Tibial artery (tissue), 4 donors: ENCODE measurements around the gene ARHGAP44.
A peak's percentile ranks its signal among the peaks of the same experiment; 100 is the strongest.

Experiments used
- DNase-seq, 2 donors: peaks; one replicate each; pipeline ENCODE4 v3.0.0-alpha.2; 2019
- H3K27ac ChIP-seq, 2 donors: fragments of 200-600 bp; sonication (generic) in 1 of 2; 1 replicate in 1 of 2; 2 replicates in 1 of 2; pipeline ENCODE4 v1.5.1; 2018 to 2019; ENCODE audit warnings: mild to moderate bottlenecking in 1 of 2
- H3K27me3 ChIP-seq, 2 donors: fragments of 200-600 bp; sonication (generic) in 1 of 2; one replicate each; pipeline versions ENCODE4 v1.5.1 to v1.6.0; 2016 to 2019
- H3K36me3 ChIP-seq, 3 donors: fragments of 200-600 bp; sonication (generic) in 2 of 3; one replicate each; pipeline ENCODE4 v1.5.1; 2016 to 2019; ENCODE audit warnings: mild to moderate bottlenecking in 2 of 3
- H3K4me1 ChIP-seq, 4 donors: fragments of 200-600 bp; sonication (generic) in 2 of 4; 1 replicate in 3 of 4; 2 replicates in 1 of 4; pipeline ENCODE4 v1.5.1; 2016 to 2019
- H3K4me3 ChIP-seq, 2 donors: fragments of 200-600 bp; sonication (generic) in 1 of 2; 1 replicate in 1 of 2; 2 replicates in 1 of 2; pipeline ENCODE4 v1.5.1; 2018 to 2019; ENCODE audit warnings: mild to moderate bottlenecking in 2 of 2
- H3K9me3 ChIP-seq, 3 donors: fragments of 200-600 bp; sonication (generic) in 1 of 3; one replicate each; pipeline ENCODE4 v1.5.1; 2016 to 2019
- intact Hi-C: fragments of 100-400 bp; cut with DNase I; formaldehyde crosslinking; loops from one replicate; pipeline ENCODE4 v1.15.0; 2023; ENCODE audit warnings: low total_unique reads
- TF ChIP-seq, protein P1 (sequence below), 2 experiments: fragments of 200-600 bp in 1 of 2; fragments of 450-650 bp in 1 of 2; IDR thresholded peaks; one replicate each; pipeline ENCODE4 v1.5.1; 2017 to 2019; ENCODE audit warnings: antibody characterized with exemption in 2 of 2, mild to moderate bottlenecking in 1 of 2, moderate library complexity in 1 of 2

ARHGAP44 gene

GRCh38 chr17:12745486-12745885, 43.8 kb upstream of the ARHGAP44 start:
- H3K9me3 ChIP-seq = no peaks in the 10 kb centered on the region
- DNase-seq = no peak

DNA sequence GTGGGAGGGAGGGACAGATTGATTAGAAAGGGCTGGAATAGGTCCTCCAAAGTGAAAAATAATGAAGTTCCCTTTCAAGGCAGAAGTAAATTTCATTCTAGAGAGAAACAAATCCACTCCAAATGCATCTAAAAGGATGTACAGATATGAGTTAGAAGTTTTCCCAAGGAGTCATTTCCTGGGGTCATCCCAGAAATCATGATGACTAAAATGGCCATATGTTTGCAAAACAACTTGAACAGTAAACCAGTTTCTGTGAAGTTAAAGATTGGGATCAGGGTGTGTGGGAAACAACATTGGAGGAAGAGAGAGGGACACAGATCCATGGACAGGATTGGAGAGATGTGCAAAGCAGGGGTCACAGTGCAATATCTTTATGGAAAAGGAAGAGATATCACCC, 32.5 kb upstream of the ARHGAP44 start:
- intact Hi-C loops = no loop called here
- H3K27ac ChIP-seq = no peak overlapping the region
- no peaks in the 10 kb centered on the region for H3K9me3 ChIP-seq
- H3K4me3 ChIP-seq = no peak overlapping the region
- DNase-seq = no peak
- peaks cover 63 to 84% (median 71%) of the 10 kb centered on the region in 3 donors for H3K36me3 ChIP-seq
- no peaks in the 10 kb centered on the region for H3K4me1 ChIP-seq
- no peaks in the 10 kb centered on the region for H3K27me3 ChIP-seq
- TF ChIP-seq, protein P1, sequence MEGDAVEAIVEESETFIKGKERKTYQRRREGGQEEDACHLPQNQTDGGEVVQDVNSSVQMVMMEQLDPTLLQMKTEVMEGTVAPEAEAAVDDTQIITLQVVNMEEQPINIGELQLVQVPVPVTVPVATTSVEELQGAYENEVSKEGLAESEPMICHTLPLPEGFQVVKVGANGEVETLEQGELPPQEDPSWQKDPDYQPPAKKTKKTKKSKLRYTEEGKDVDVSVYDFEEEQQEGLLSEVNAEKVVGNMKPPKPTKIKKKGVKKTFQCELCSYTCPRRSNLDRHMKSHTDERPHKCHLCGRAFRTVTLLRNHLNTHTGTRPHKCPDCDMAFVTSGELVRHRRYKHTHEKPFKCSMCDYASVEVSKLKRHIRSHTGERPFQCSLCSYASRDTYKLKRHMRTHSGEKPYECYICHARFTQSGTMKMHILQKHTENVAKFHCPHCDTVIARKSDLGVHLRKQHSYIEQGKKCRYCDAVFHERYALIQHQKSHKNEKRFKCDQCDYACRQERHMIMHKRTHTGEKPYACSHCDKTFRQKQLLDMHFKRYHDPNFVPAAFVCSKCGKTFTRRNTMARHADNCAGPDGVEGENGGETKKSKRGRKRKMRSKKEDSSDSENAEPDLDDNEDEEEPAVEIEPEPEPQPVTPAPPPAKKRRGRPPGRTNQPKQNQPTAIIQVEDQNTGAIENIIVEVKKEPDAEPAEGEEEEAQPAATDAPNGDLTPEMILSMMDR (IDR thresholded peaks at IDR 0.05) = no peak

More at GRCh38 chr17:12745486-12745885, 43.8 kb upstream of the ARHGAP44 start:
- Histone ChIP-seq H3K4me1 (peaks cover 0 to 22% (median 10%) of the 10 kb centered on the region in 4 donors), H3K36me3 (peaks cover 27 to 46% (median 27%) of the 10 kb centered on the region in 3 donors), H3K27ac (no peak overlapping the region), H3K4me3 (no peak overlapping the region), H3K27me3 (no peaks in the 10 kb centered on the region)
- TF ChIP-seq, protein P1 (IDR thresholded peaks at IDR 0.05) = no peak
- intact Hi-C loops = no loop called here

- no peak for DNase-seq
- no peak overlapping the region for H3K27ac ChIP-seq
- no peaks in the 10 kb centered on the region for H3K27me3 ChIP-seq
- intact Hi-C loops = no loop called here
- H3K36me3 ChIP-seq = peaks cover 64 to 74% (median 70%) of the 10 kb centered on the region in 3 donors
- TF ChIP-seq, protein P1 (IDR thresholded peaks at IDR 0.05) = no peak
- no peaks in the 10 kb centered on the region for H3K9me3 ChIP-seq
- no peak overlapping the region for H3K4me3 ChIP-seq
- H3K4me1 ChIP-seq = no peaks in the 10 kb centered on the region
These were observed 30.2 kb upstream of the ARHGAP44 start for GRCh38 chr17:12759090-12759489.

DNA sequence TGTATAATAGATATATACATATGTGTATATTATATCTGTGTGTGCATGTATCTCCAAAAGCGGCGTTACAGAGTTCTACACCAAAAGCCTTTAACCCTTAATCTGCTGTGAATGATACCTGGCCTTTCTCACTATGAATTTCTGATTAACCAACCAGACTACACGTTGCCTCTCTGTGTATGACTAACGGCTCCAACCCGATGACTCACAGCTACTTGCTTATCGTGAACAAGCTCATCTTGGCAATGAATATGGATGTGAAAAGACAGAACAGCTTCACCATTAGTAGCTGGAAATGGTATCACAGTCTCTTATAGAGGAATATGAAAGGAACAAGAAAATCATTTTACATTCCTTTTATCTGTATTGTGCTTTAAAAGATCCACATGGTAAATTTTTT, 23.8 kb upstream of the ARHGAP44 start:
- Histone ChIP-seq H3K4me3 (no peak overlapping the region), H3K27me3 (no peaks in the 10 kb centered on the region), H3K9me3 (no peaks in the 10 kb centered on the region), H3K4me1 (no peaks in the 10 kb centered on the region), H3K36me3 (peaks cover 26 to 35% (median 32%) of the 10 kb centered on the region in 3 donors), H3K27ac (no peak overlapping the region)
- TF ChIP-seq, protein P1 (IDR thresholded peaks at IDR 0.05) = no peak
- peak in 1 of 2 donors; percentile 46 for DNase-seq
- intact Hi-C loops = no loop called here

- DNase-seq = no peak
- Histone ChIP-seq H3K27ac (no peak overlapping the region), H3K4me1 (no peaks in the 10 kb centered on the region), H3K27me3 (no peaks in the 10 kb centered on the region), H3K4me3 (no peak overlapping the region), H3K9me3 (no peaks in the 10 kb centered on the region), H3K36me3 (peaks cover 7 to 15% (median 12%) of the 10 kb centered on the region in 3 donors)
- intact Hi-C loops = no loop called here
- TF ChIP-seq, protein P1 (IDR thresholded peaks at IDR 0.05) = no peak
These were observed 21.0 kb upstream of the ARHGAP44 start for GRCh38 chr17:12768255-12768654.

GRCh38 chr17:12769981-12770380, 19.3 kb upstream of the ARHGAP44 start:
- H3K27ac ChIP-seq = no peak overlapping the region
- DNase-seq = no peak
- no peaks in the 10 kb centered on the region for H3K4me1 ChIP-seq
- intact Hi-C loops = no loop called here
- H3K9me3 ChIP-seq = no peaks in the 10 kb centered on the region
- TF ChIP-seq, protein P1 (IDR thresholded peaks at IDR 0.05) = no peak
- H3K36me3 ChIP-seq = peaks cover 0 to 7% (median 0%) of the 10 kb centered on the region in 3 donors
- H3K27me3 ChIP-seq = no peaks in the 10 kb centered on the region
- H3K4me3 ChIP-seq = no peak overlapping the region
